Left lung (tissue), 10 donors: ENCODE results near the gene TRIM59. TPM values are rescaled to one million over a fixed set of nuclear protein-coding genes. Genes with fewer than 3 reads are reported as not detected.

ENCODE experiments used
- ATAC-seq: fragments of 200-7000 bp; cut with Tn5 transposase; one replicate; pipeline ENCODE4 v1.9.1; 2020; ENCODE audit warnings: moderate library complexity
- DNase-seq, 4 donors: peaks; one replicate each; pipeline ENCODE4 v3.0.0-alpha.2; 2013 to 2020
- H3K27ac ChIP-seq, 2 donors: fragments of 200-600 bp; sonication (generic) in 1 of 2; one replicate each; pipeline versions ENCODE4 v1.5.0 to v1.8.0; 2020 to 2021
- H3K27me3 ChIP-seq, 2 donors: fragments of 200-600 bp; sonication (generic) in 1 of 2; one replicate each; pipeline versions ENCODE4 v1.5.0 to v1.8.0; 2020 to 2021
- H3K36me3 ChIP-seq, 2 donors: fragments of 200-600 bp; sonication (generic) in 1 of 2; one replicate each; pipeline versions ENCODE4 v1.5.0 to v1.8.0; 2020 to 2021
- H3K4me1 ChIP-seq, 2 donors: fragments of 200-600 bp; one replicate each; pipeline ENCODE4 v1.8.0; 2021
- H3K4me3 ChIP-seq, 2 donors: fragments of 200-600 bp; sonication (generic) in 1 of 2; one replicate each; pipeline versions ENCODE4 v1.5.0 to v1.8.0; 2020 to 2021; ENCODE audit warnings: mild to moderate bottlenecking in 1 of 2
- H3K9me3 ChIP-seq, 2 donors: fragments of 200-600 bp; sonication (generic) in 1 of 2; one replicate each; pipeline versions ENCODE4 v1.5.0 to v1.8.0; 2020 to 2021
- CTCF ChIP-seq, 2 donors: fragments of 200-600 bp; sonication (generic) in 1 of 2; IDR thresholded peaks; one replicate each; pipeline versions ENCODE4 v1.5.0 to v1.8.0; 2021; ENCODE audit warnings: antibody characterized with exemption in 2 of 2
- intact Hi-C, 2 donors: fragments of 100-400 bp; cut with DNase I; formaldehyde crosslinking; loops; one replicate each; pipeline versions ENCODE4 v1.11.2 to v1.14.2; 2022
- polyA plus RNA-seq, 6 donors: library from polyadenylated mRNA; unstranded; fragments of 120-200 nt; gene quantifications; one replicate each; pipeline ENCODE4 v1.2.1, GENCODE V29; 2013; ENCODE audit not compliant: insufficient read length in 6 of 6
- total RNA-seq, 2 donors: library from RNA; stranded (reverse); fragmentation: NEBNext Ultra II Directional; extraction: Animal tissue kit (Norgen Biotek cat#: 25700); gene quantifications; one replicate each; pipeline ENCODE4 v1.2.1, GENCODE V29; 2021
- donor health status: DM: no; HTN: yes; CAD: no.
- donor health status: DM: no; HTN: no; CAD: no.

TRIM59 gene
- total and polyA plus RNA-seq, 8 donors = 4.3 to 29.3 (median 20.6) TPM

- H3K4me1 ChIP-seq = no peaks in the 10 kb centered on the region
- no peak overlapping the region for H3K27ac ChIP-seq
- TF ChIP-seq CTCF (IDR thresholded peaks at IDR 0.05) = no peak
- no peaks in the 10 kb centered on the region for H3K27me3 ChIP-seq
- no peak for DNase-seq
- intact Hi-C loops = no loop called here
- H3K9me3 ChIP-seq = no peaks in the 10 kb centered on the region
- H3K4me3 ChIP-seq = no peak overlapping the region
- no peak for ATAC-seq
- peaks cover 0 to 34% of the 10 kb centered on the region in 2 donors for H3K36me3 ChIP-seq
These were observed 12.5 kb downstream of the TRIM59 start for GRCh38 chr3:160437083-160437455.

GRCh38 chr3:160435747-160436146 lies 13.8 kb downstream of the TRIM59 start:
- Histone ChIP-seq H3K27ac (no peak overlapping the region), H3K27me3 (no peaks in the 10 kb centered on the region), H3K4me1 (no peaks in the 10 kb centered on the region), H3K36me3 (peaks cover 0 to 47% of the 10 kb centered on the region in 2 donors), H3K4me3 (no peak overlapping the region), H3K9me3 (no peaks in the 10 kb centered on the region)
- intact Hi-C loops = no loop called here
- DNase-seq (no peak), ATAC-seq (no peak)
- TF ChIP-seq CTCF (IDR thresholded peaks at IDR 0.05) = no peak

- Histone ChIP-seq H3K27ac (no peak overlapping the region), H3K36me3 (peaks cover 0 to 53% of the 10 kb centered on the region in 2 donors), H3K4me3 (no peak overlapping the region), H3K27me3 (no peaks in the 10 kb centered on the region), H3K9me3 (no peaks in the 10 kb centered on the region), H3K4me1 (no peaks in the 10 kb centered on the region)
- TF ChIP-seq CTCF (IDR thresholded peaks at IDR 0.05) = no peak
- no peak for ATAC-seq
- DNase-seq = no peak
- intact Hi-C loops = no loop called here
These were observed 14.5 kb downstream of the TRIM59 start for GRCh38 chr3:160435095-160435494.

- Histone ChIP-seq H3K27ac (no peak overlapping the region), H3K27me3 (no peaks in the 10 kb centered on the region), H3K9me3 (no peaks in the 10 kb centered on the region), H3K36me3 (peaks cover 0 to 61% of the 10 kb centered on the region in 2 donors), H3K4me1 (no peaks in the 10 kb centered on the region), H3K4me3 (no peak overlapping the region)
- no peak for ATAC-seq
- intact Hi-C loops = no loop called here
- no peak for DNase-seq
- no peak for TF ChIP-seq CTCF (IDR thresholded peaks at IDR 0.05)
These were observed 15.5 kb downstream of the TRIM59 start for GRCh38 chr3:160434071-160434470.

GRCh38 chr3:160427832-160428424 lies 21.7 kb downstream of the TRIM59 start:
- intact Hi-C loops = no loop called here

More at GRCh38 chr3:160427832-160428424, 21.7 kb downstream of the TRIM59 start:
- no peak for TF ChIP-seq CTCF (IDR thresholded peaks at IDR 0.05)
- Histone ChIP-seq H3K9me3 (no peaks in the 10 kb centered on the region), H3K36me3 (peaks cover 0 to 85% of the 10 kb centered on the region in 2 donors), H3K27ac (no peak overlapping the region), H3K27me3 (no peaks in the 10 kb centered on the region), H3K4me3 (no peak overlapping the region), H3K4me1 (no peaks in the 10 kb centered on the region)
- ATAC-seq (no peak), DNase-seq (no peak)
